Lower leg skin (tissue), 4 donors: ENCODE results near the gene SKIDA1. TPM values are rescaled to one million over a fixed set of nuclear protein-coding genes. Genes with fewer than 3 reads are reported as not detected.

Experiments used
- DNase-seq, 2 donors: peaks; one replicate each; pipeline ENCODE4 v3.0.0-alpha.2; 2019; ENCODE audit warnings: low spot score in 2 of 2
- H3K4me3 ChIP-seq: fragments of 200-600 bp; sonication (generic); 2 replicates; pipeline ENCODE4 v1.5.1; 2017; ENCODE audit warnings: mild to moderate bottlenecking, low read depth; ENCODE audit not compliant: poor library complexity, severe bottlenecking
- CTCF ChIP-seq, 3 donors: fragments of 450-650 bp; IDR thresholded peaks; one replicate each; pipeline ENCODE4 v1.5.1; 2016; ENCODE audit warnings: antibody characterized with exemption in 3 of 3, mild to moderate bottlenecking in 3 of 3, moderate library complexity in 2 of 3
- POLR2A ChIP-seq, 2 donors: fragments of 450-650 bp; IDR thresholded peaks; one replicate each; pipeline ENCODE4 v1.6.1; 2016 to 2017; ENCODE audit warnings: antibody characterized with exemption in 2 of 2, mild to moderate bottlenecking in 1 of 2, moderate library complexity in 1 of 2
- WGBS, 2 donors: methylation state at CpG; one replicate each; pipeline ENCODE4 v1.1.5; 2018; 5-methylcytosine and 5-hydroxymethylcytosine counted together
- intact Hi-C: fragments of 100-400 bp; cut with DNase I; formaldehyde crosslinking; loops from one replicate; pipeline ENCODE4 v1.15.0; 2023; ENCODE audit warnings: low total_unique reads
- total RNA-seq, 4 donors: library from RNA; depleted of rRNA; stranded (reverse); fragments of >200 nt; gene quantifications; one replicate each; pipeline ENCODE4 v1.1.0, GENCODE V29; 2016

The SKIDA1 gene
- total RNA-seq, 4 donors from 2014 or later = 0.38 to 1.4 (median 0.96) TPM

GRCh38 chr10:21511946-21512572, 13.4 kb downstream of the SKIDA1 start:
- intact Hi-C loops = no loop called here
- no peak for TF ChIP-seq POLR2A (IDR thresholded peaks at IDR 0.05)
- TF ChIP-seq CTCF (IDR thresholded peaks at IDR 0.05) = no peak
- no peak overlapping the region for H3K4me3 ChIP-seq
- 79 to 80% methylated on average over 3 of the region's 3 CpGs for WGBS, 2 donors
- no peak for DNase-seq

- WGBS, 2 donors = 83 to 92% methylated on average over 2 of the region's 2 CpGs
- intact Hi-C loops = no loop called here
- H3K4me3 ChIP-seq = no peak overlapping the region
- DNase-seq = no peak
- no peak for TF ChIP-seq CTCF (IDR thresholded peaks at IDR 0.05)
- no peak for TF ChIP-seq POLR2A (IDR thresholded peaks at IDR 0.05)
Observed at GRCh38 chr10:21511095-21511570, 14.3 kb downstream of the SKIDA1 start.

- no peak for TF ChIP-seq POLR2A (IDR thresholded peaks at IDR 0.05)
- no peak for TF ChIP-seq CTCF (IDR thresholded peaks at IDR 0.05)
- no peak overlapping the region for H3K4me3 ChIP-seq
- 35 to 49% methylated on average over 16 to 38 of the region's 39 CpGs for WGBS, 2 donors
- no peak for DNase-seq
- intact Hi-C loops = no loop called here
Observed at GRCh38 chr10:21510241-21511094, 15.0 kb downstream of the SKIDA1 start.

GRCh38 chr10:21509341-21510240, 15.9 kb downstream of the SKIDA1 start:
- intact Hi-C loops = no loop called here
- no peak for DNase-seq
- WGBS, 2 donors = 64 to 80% methylated on average over 58 of the region's 58 CpGs
- no peak overlapping the region for H3K4me3 ChIP-seq
- no peak for TF ChIP-seq CTCF (IDR thresholded peaks at IDR 0.05)
- no peak for TF ChIP-seq POLR2A (IDR thresholded peaks at IDR 0.05)

GRCh38 chr10:21508706-21509331, 16.7 kb downstream of the SKIDA1 start:
- H3K4me3 ChIP-seq = no peak overlapping the region
- intact Hi-C loops = no loop called here

More at GRCh38 chr10:21508706-21509331, 16.7 kb downstream of the SKIDA1 start:
- no peak for TF ChIP-seq POLR2A (IDR thresholded peaks at IDR 0.05)
- TF ChIP-seq CTCF (IDR thresholded peaks at IDR 0.05) = no peak
- WGBS, 2 donors = 84 to 86% methylated on average over 42 to 43 of the region's 43 CpGs
- no peak for DNase-seq
